Measurements from ENCODE around the gene CAST.
"Not testable (repeated sequence)": the region's sequence is repeated elsewhere in the genome, so short reads cannot be mapped to it uniquely, and the experiment has no call there.

CAST gene

GRCh38 chr5:96743805-96744204 lies 81.6 kb downstream of the CAST start:
- DNase-seq (ENCODE audit: insufficient read length, low spot score) (no peak), FAIRE-seq (no peak)
- TF ChIP-seq PAX5 (IDR thresholded peaks at IDR 0.05; ENCODE audit: insufficient read depth, low read length, severe bottlenecking), result no peak

- not testable (repeated sequence) for DNase-seq (ENCODE audit: insufficient read length, low spot score); FAIRE-seq
Observed at GRCh38 chr5:96744218-96744617, 82.0 kb downstream of the CAST start.

- TF ChIP-seq TAF1 (IDR thresholded peaks at IDR 0.05; ENCODE audit: low read depth, low read length) (no peak), POLR2AphosphoS5 (IDR thresholded peaks at IDR 0.05; ENCODE audit: low read depth, low read length) (no peak), SPI1 (IDR thresholded peaks at IDR 0.05; ENCODE audit: low read depth, low read length) (no peak), POU2F2 (IDR thresholded peaks at IDR 0.05; ENCODE audit: low read depth, low read length) (no peak), PAX5 (IDR thresholded peaks at IDR 0.05; ENCODE audit: insufficient read depth, low read length, severe bottlenecking) (no peak), POLR2A (IDR thresholded peaks at IDR 0.05; ENCODE audit: low read depth, low read length) (no peak)
- DNase-seq (ENCODE audit: insufficient read length, low spot score) (no peak), FAIRE-seq (no peak)
Observed at GRCh38 chr5:96745025-96745424, 82.8 kb downstream of the CAST start.

GRCh38 chr5:96745844-96746531 lies 83.8 kb downstream of the CAST start:
- TF ChIP-seq TAF1 (IDR thresholded peaks at IDR 0.05; ENCODE audit: low read depth, low read length) (no peak), POLR2A (IDR thresholded peaks at IDR 0.05; ENCODE audit: low read depth, low read length) (no peak), POU2F2 (IDR thresholded peaks at IDR 0.05; ENCODE audit: low read depth, low read length) (no peak), POLR2AphosphoS5 (IDR thresholded peaks at IDR 0.05; ENCODE audit: low read depth, low read length) (no peak), SPI1 (IDR thresholded peaks at IDR 0.05; ENCODE audit: low read depth, low read length) (no peak), PAX5 (IDR thresholded peaks at IDR 0.05; ENCODE audit: insufficient read depth, low read length, severe bottlenecking) (no peak)
- no peak for DNase-seq (ENCODE audit: insufficient read length, low spot score)
- FAIRE-seq, result no peak

GRCh38 chr5:96747720-96748119 lies 85.5 kb downstream of the CAST start:
- DNase-seq (ENCODE audit: insufficient read length, low spot score) (no peak), FAIRE-seq (no peak)
- TF ChIP-seq TAF1 (IDR thresholded peaks at IDR 0.05; ENCODE audit: low read depth, low read length) (no peak), POLR2A (IDR thresholded peaks at IDR 0.05; ENCODE audit: low read depth, low read length) (no peak)

- DNase-seq (ENCODE audit: insufficient read length, low spot score) (no peak), FAIRE-seq (no peak)
- no peak for TF ChIP-seq SPI1 (IDR thresholded peaks at IDR 0.05; ENCODE audit: low read depth, low read length)
- no peak for TF ChIP-seq POU2F2 (IDR thresholded peaks at IDR 0.05; ENCODE audit: low read depth, low read length)
- no peak for TF ChIP-seq PAX5 (IDR thresholded peaks at IDR 0.05; ENCODE audit: insufficient read depth, low read length, severe bottlenecking)
- no peak for TF ChIP-seq POLR2A (IDR thresholded peaks at IDR 0.05; ENCODE audit: low read depth, low read length)
- TF ChIP-seq POLR2AphosphoS5 (IDR thresholded peaks at IDR 0.05; ENCODE audit: low read depth, low read length), result no peak
- no peak for TF ChIP-seq TAF1 (IDR thresholded peaks at IDR 0.05; ENCODE audit: low read depth, low read length)
Observed at GRCh38 chr5:96750110-96750822, 88.1 kb downstream of the CAST start.

- no peak for FAIRE-seq
- no peak for TF ChIP-seq POU2F2 (IDR thresholded peaks at IDR 0.05; ENCODE audit: low read depth, low read length)
- no peak for TF ChIP-seq POLR2A (IDR thresholded peaks at IDR 0.05; ENCODE audit: low read depth, low read length)
- no peak for TF ChIP-seq TAF1 (IDR thresholded peaks at IDR 0.05; ENCODE audit: low read depth, low read length)
- no peak for TF ChIP-seq POLR2AphosphoS5 (IDR thresholded peaks at IDR 0.05; ENCODE audit: low read depth, low read length)
- no peak for TF ChIP-seq PAX5 (IDR thresholded peaks at IDR 0.05; ENCODE audit: insufficient read depth, low read length, severe bottlenecking)
- TF ChIP-seq SPI1 (IDR thresholded peaks at IDR 0.05; ENCODE audit: low read depth, low read length), result no peak
Observed at GRCh38 chr5:96751203-96752169, 89.3 kb downstream of the CAST start.

GRCh38 chr5:96752341-96753016 lies 90.3 kb downstream of the CAST start:
- no peak for TF ChIP-seq PAX5 (IDR thresholded peaks at IDR 0.05; ENCODE audit: insufficient read depth, low read length, severe bottlenecking)
- no peak for TF ChIP-seq TAF1 (IDR thresholded peaks at IDR 0.05; ENCODE audit: low read depth, low read length)
- TF ChIP-seq POLR2A (IDR thresholded peaks at IDR 0.05; ENCODE audit: low read depth, low read length), result no peak
- no peak for TF ChIP-seq POU2F2 (IDR thresholded peaks at IDR 0.05; ENCODE audit: low read depth, low read length)
- TF ChIP-seq POLR2AphosphoS5 (IDR thresholded peaks at IDR 0.05; ENCODE audit: low read depth, low read length), result no peak
- no peak for TF ChIP-seq SPI1 (IDR thresholded peaks at IDR 0.05; ENCODE audit: low read depth, low read length)
- peak; percentile 59 for FAIRE-seq
- no peak for DNase-seq (ENCODE audit: insufficient read length, low spot score)

More at GRCh38 chr5:96751203-96752169, 89.3 kb downstream of the CAST start:
- no peak for DNase-seq (ENCODE audit: insufficient read length, low spot score)

GRCh38 chr5:96753017-96753397 lies 90.8 kb downstream of the CAST start:
- FAIRE-seq (no peak), DNase-seq (ENCODE audit: insufficient read length, low spot score) (no peak)
- TF ChIP-seq SPI1 (IDR thresholded peaks at IDR 0.05; ENCODE audit: low read depth, low read length) (no peak), PAX5 (IDR thresholded peaks at IDR 0.05; ENCODE audit: insufficient read depth, low read length, severe bottlenecking) (no peak), POLR2A (IDR thresholded peaks at IDR 0.05; ENCODE audit: low read depth, low read length) (no peak), TAF1 (IDR thresholded peaks at IDR 0.05; ENCODE audit: low read depth, low read length) (no peak), POLR2AphosphoS5 (IDR thresholded peaks at IDR 0.05; ENCODE audit: low read depth, low read length) (no peak), POU2F2 (IDR thresholded peaks at IDR 0.05; ENCODE audit: low read depth, low read length) (no peak)

Data from GM12891 (cell line).